Measurements from ENCODE around the gene NTN1.

- TF ChIP-seq, protein P1, sequence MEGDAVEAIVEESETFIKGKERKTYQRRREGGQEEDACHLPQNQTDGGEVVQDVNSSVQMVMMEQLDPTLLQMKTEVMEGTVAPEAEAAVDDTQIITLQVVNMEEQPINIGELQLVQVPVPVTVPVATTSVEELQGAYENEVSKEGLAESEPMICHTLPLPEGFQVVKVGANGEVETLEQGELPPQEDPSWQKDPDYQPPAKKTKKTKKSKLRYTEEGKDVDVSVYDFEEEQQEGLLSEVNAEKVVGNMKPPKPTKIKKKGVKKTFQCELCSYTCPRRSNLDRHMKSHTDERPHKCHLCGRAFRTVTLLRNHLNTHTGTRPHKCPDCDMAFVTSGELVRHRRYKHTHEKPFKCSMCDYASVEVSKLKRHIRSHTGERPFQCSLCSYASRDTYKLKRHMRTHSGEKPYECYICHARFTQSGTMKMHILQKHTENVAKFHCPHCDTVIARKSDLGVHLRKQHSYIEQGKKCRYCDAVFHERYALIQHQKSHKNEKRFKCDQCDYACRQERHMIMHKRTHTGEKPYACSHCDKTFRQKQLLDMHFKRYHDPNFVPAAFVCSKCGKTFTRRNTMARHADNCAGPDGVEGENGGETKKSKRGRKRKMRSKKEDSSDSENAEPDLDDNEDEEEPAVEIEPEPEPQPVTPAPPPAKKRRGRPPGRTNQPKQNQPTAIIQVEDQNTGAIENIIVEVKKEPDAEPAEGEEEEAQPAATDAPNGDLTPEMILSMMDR (IDR thresholded peaks at IDR 0.05), result no peak
- no peak for TF ChIP-seq POLR2A (IDR thresholded peaks at IDR 0.05)
Measured at GRCh38 chr17:9244066-9245052, 223.0 kb downstream of the NTN1 start.

Measured in testis (tissue), 2 donors.